OCI-LY3 (cell line): Measurements from ENCODE around the gene ATP6V1G1.

ENCODE experiments used
- H2AFZ ChIP-seq: fragments of 200-600, 300-600 bp; shearing (Covaris generic); 2 replicates; pipeline ENCODE4 v1.6.0; 2014; ENCODE audit warnings: antibody characterized with exemption, low read depth, low read length
- H3K27ac ChIP-seq: fragments of 200-600, 300-600 bp; sonication (generic); 2 replicates; pipeline ENCODE4 v1.5.1; 2014; ENCODE audit warnings: mild to moderate bottlenecking, low read length, moderate library complexity, mixed read lengths
- H3K27me3 ChIP-seq: fragments of 200-600, 300-600 bp; sonication (generic); 2 replicates; pipeline ENCODE4 v1.6.1; 2014; ENCODE audit warnings: low read depth, low read length, mixed read lengths
- H3K36me3 ChIP-seq: fragments of 200-600, 300-600 bp; sonication (generic); replicated peaks from 2 replicates; pipeline ENCODE3; 2014; ENCODE audit warnings: low read depth, low read length, mixed read lengths
- H3K4me1 ChIP-seq: fragments of 300-600, 200-600 bp; sonication (generic); 2 replicates; pipeline ENCODE4 v1.6.1; 2014; ENCODE audit warnings: low read length, mixed read lengths
- H3K4me2 ChIP-seq: fragments of 200-600, 300-600 bp; sonication (generic); 2 replicates; pipeline ENCODE4 v1.6.1; 2014; ENCODE audit warnings: low read length, mixed read lengths
- H3K4me3 ChIP-seq: fragments of 300-600, 200-600 bp; sonication (generic); 2 replicates; pipeline ENCODE4 v1.5.1; 2014; ENCODE audit warnings: antibody characterized with exemption, mild to moderate bottlenecking, low read length, moderate library complexity
- H3K79me2 ChIP-seq: fragments of 300-600, 200-600 bp; shearing (Covaris generic); 2 replicates; pipeline ENCODE4 v1.6.1; 2014; ENCODE audit warnings: mild to moderate bottlenecking, low read length, mixed read lengths
- H3K9ac ChIP-seq: fragments of 300-600, 200-600 bp; shearing (Covaris generic); 2 replicates; pipeline ENCODE4 v1.6.0; 2014; ENCODE audit warnings: mild to moderate bottlenecking, low read length, moderate library complexity
- H3K9me3 ChIP-seq: fragments of 200-600, 300-600 bp; shearing (Covaris generic); 2 replicates; pipeline ENCODE4 v1.6.1; 2014; ENCODE audit warnings: low read length, mixed read lengths; ENCODE audit not compliant: insufficient read depth
- H4K20me1 ChIP-seq: fragments of 200-600, 300-600 bp; sonication (generic); 2 replicates; pipeline ENCODE4 v1.6.1; 2016; ENCODE audit warnings: low read length, mixed read lengths; ENCODE audit not compliant: insufficient read depth
- CTCF ChIP-seq: fragments of 200-600, 300-600 bp; sonication (generic); IDR thresholded peaks from 2 replicates; pipeline ENCODE4 v1.5.1; 2014; ENCODE audit warnings: antibody characterized with exemption, low read length, low read depth
- EZH2phosphoT487 ChIP-seq: fragments of 200-600 bp; shearing (Covaris generic); IDR thresholded peaks from 2 replicates; pipeline ENCODE4 v1.6.1; 2018; ENCODE audit warnings: antibody characterized with exemption, mixed run types, low read depth

Gene ATP6V1G1

DNA sequence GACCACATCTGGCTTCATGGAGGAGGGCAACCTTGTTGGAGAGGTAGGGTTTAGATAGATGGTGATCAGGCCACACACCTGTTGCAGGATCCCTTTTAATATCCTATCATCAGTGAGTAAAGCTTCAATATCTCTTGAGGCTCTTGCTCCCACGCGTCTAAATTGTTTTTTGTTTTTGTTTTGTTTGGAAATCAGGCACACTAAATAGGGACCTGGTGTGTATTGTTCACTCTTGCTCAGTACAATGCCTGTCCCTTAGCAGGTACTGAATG lies 20.9 kb downstream of the ATP6V1G1 start:
- Histone ChIP-seq H3K9ac (peak overlapping the region; percentile 65; the same call in 1 of the 2 replicates), H3K27ac (peak overlapping the region; percentile 98), H3K4me2 (peak overlapping the region; percentile 62), H3K79me2 (peaks cover 52% of the 10 kb centered on the region), H3K36me3 (peaks cover 14% of the 10 kb centered on the region), H3K4me1 (peaks cover 82% of the 10 kb centered on the region), H3K4me3 (no peak overlapping the region), H3K27me3 (no peaks in the 10 kb centered on the region), H4K20me1 (no peaks in the 10 kb centered on the region), H3K9me3 (no peaks in the 10 kb centered on the region), H2AFZ (no peak overlapping the region)
- no peak for TF ChIP-seq EZH2phosphoT487
- TF ChIP-seq CTCF = no peak

DNA sequence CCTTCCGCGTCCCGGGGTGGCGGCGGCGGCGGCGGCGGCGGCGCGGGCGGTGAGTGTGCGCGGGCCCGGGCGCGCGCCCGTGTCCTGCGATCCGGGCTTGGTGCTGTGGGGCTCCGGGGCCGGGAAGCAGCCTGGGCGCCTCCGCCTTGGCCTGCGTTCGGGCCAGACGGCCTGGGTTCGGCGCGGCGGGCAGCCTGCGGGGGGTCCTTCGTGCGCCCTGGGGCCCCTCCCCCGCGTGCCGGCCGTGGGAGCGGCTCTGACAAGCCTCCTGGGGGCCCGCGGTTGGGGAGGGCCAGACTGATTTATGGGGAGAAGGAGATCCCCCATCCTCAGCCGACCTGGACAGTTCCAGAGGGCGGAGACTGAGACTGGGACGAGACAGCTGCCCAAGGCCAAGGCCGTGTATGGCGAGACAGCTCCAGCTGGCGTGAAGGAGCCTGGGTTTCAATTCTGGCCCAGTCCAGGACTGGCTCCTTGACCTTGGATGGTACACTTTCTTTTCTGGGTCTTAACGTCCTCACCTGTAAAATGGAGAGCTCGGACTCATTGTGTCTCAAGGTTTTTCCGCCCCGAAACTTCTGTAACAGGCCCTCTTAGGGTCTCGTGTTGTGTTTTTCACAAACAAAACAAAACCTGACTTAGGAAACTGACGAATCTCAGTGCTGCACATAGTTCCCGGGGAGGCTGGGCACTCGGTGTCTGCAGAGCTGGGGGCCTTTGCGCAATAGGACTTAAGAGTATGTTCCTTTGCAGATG lies 24.1 kb downstream of the ATP6V1G1 start:
- Histone ChIP-seq H3K4me2 (peak overlapping the region; percentile 84), H3K4me1 (peaks cover 70% of the 10 kb centered on the region), H2AFZ (no peak overlapping the region), H3K27me3 (no peaks in the 10 kb centered on the region), H3K79me2 (peaks cover 81% of the 10 kb centered on the region), H3K36me3 (peaks cover 29% of the 10 kb centered on the region), H3K4me3 (peak overlapping the region; percentile 85), H3K9me3 (peaks cover 3% of the 10 kb centered on the region; the same call in 1 of the 2 replicates), H3K27ac (peak overlapping the region; percentile 98), H4K20me1 (no peaks in the 10 kb centered on the region), H3K9ac (peak overlapping the region; percentile 97)
- no peak for TF ChIP-seq EZH2phosphoT487
- TF ChIP-seq CTCF = no peak

DNA sequence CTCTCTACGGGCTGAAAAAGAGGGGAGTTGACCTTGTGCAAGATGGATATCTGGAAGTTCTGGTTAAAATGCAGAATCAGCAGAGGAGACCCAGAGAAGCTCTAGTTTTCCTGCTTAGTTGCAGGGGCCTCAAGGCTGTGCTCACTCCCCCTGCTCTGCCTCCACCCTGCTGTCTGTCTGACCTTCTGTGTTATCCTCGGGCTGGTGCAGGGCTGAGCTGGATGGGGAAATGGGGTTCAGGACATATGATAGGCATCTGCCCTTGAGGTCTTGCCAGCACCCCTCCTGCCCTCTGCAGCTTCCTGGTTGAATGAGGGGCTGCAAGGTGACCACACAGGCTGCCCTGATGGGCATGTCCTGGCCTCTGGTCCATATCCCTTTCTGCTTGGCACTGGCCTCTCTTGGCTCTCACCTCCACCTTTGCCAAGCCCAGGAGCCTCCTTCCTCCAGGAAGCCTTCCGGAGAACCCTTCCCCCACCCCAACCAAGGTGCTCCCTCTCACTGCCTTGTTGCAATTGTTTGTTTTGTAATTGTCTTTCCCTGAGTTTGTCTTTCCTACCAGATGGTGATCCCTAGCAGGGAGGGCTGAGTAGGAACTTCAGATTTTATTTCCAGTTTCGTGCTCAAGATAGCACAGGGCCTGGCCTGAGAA lies 24.8 kb downstream of the ATP6V1G1 start:
- H3K36me3 ChIP-seq = peaks cover 31% of the 10 kb centered on the region
- no peak overlapping the region for H2AFZ ChIP-seq
- H3K27ac ChIP-seq = peak overlapping the region; percentile 98

More for the DNA sequence above, 24.8 kb downstream of the ATP6V1G1 start:
- TF ChIP-seq CTCF (no peak), EZH2phosphoT487 (no peak)
- peaks cover 86% of the 10 kb centered on the region for H3K79me2 ChIP-seq
- H3K9ac ChIP-seq = peak overlapping the region; percentile 97
- H3K4me1 ChIP-seq = peaks cover 70% of the 10 kb centered on the region
- no peaks in the 10 kb centered on the region for H4K20me1 ChIP-seq
- peak overlapping the region; percentile 84 for H3K4me2 ChIP-seq
- H3K27me3 ChIP-seq = no peaks in the 10 kb centered on the region
- peak overlapping the region; percentile 85 for H3K4me3 ChIP-seq
- H3K9me3 ChIP-seq = peaks cover 3% of the 10 kb centered on the region; the same call in 1 of the 2 replicates
